GM18499 (cell line): ENCODE measurements around the gene FAM124A.
"Not testable (repeated sequence)": the region's sequence is repeated elsewhere in the genome, so short reads cannot be mapped to it uniquely, and the experiment has no call there.

Experiments used
- ATAC-seq: cut with Tn5 transposase; IDR thresholded peaks from one replicate; pipeline ENCODE4 v1.9.1; 2021; ENCODE audit warnings: moderate number of reproducible peaks; ENCODE audit not compliant: insufficient read depth, unreplicated experiment

FAM124A gene

GRCh38 chr13:51261610-51262249, 39.5 kb downstream of the FAM124A start:
- no peak for ATAC-seq

- ATAC-seq: no peak
These were observed 40.5 kb downstream of the FAM124A start for GRCh38 chr13:51262501-51263211.

- ATAC-seq: no peak
These were observed 44.4 kb downstream of the FAM124A start for GRCh38 chr13:51266642-51267041.

GRCh38 chr13:51267622-51268021, 45.4 kb downstream of the FAM124A start:
- no peak for ATAC-seq

- ATAC-seq: no peak
These were observed 46.8 kb downstream of the FAM124A start for GRCh38 chr13:51269039-51269438.

- ATAC-seq: no peak
These were observed 48.6 kb downstream of the FAM124A start for GRCh38 chr13:51270623-51271415.

- no peak for ATAC-seq
These were observed 49.4 kb downstream of the FAM124A start for GRCh38 chr13:51271528-51272085.

- no peak for ATAC-seq
These were observed 52.9 kb downstream of the FAM124A start for GRCh38 chr13:51275101-51275500.

GRCh38 chr13:51276636-51277035, 54.4 kb downstream of the FAM124A start:
- ATAC-seq: no peak

GRCh38 chr13:51277928-51278327, 55.7 kb downstream of the FAM124A start:
- ATAC-seq: no peak

- no peak for ATAC-seq
These were observed 56.4 kb downstream of the FAM124A start for GRCh38 chr13:51278426-51279130.

- no peak for ATAC-seq
These were observed 58.3 kb downstream of the FAM124A start for GRCh38 chr13:51280379-51280940.

GRCh38 chr13:51282322-51282721, 60.1 kb downstream of the FAM124A start:
- ATAC-seq: no peak

GRCh38 chr13:51282923-51283322, 60.7 kb downstream of the FAM124A start:
- not testable (repeated sequence) for ATAC-seq

GRCh38 chr13:51283371-51283770, 61.2 kb downstream of the FAM124A start:
- no peak for ATAC-seq

- no peak for ATAC-seq
These were observed 62.1 kb downstream of the FAM124A start for GRCh38 chr13:51284339-51284738.

GRCh38 chr13:51286135-51287002, 64.2 kb downstream of the FAM124A start:
- no peak for ATAC-seq

- no peak for ATAC-seq
These were observed 65.6 kb downstream of the FAM124A start for GRCh38 chr13:51287758-51288157.

- ATAC-seq: not testable (repeated sequence)
These were observed 66.1 kb downstream of the FAM124A start for GRCh38 chr13:51288254-51288653.
